ENCODE data around the gene TTN. TPM values are rescaled to one million over a fixed set of nuclear protein-coding genes. Genes with fewer than 3 reads are reported as not detected.

TTN gene
- total and polyA plus RNA-seq, 3 donors from 2014 or later: 2.6 to 49.1 (median 30.8) TPM

DNA sequence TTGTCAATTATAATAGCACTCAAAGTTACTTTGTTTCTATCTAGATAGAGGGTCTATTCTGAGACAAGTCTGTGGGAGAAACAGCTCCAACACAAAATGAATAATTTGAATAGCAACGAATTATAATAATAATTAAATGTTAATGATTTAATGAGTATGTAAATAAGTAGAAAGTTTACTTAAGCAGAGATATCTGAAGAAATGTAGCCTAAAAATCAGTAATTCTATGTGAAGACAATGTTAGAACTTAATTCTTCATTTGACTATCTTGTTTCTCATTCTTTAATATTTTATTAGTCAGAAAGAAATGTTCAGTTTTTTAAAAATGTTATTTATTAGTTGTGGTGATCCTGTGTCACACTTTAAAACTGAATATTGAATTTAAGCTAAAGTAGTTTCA is 165.7 kb downstream of the TTN start:
- H3K36me3 ChIP-seq (ENCODE audit: low read depth, missing control alignments): no peaks in the 10 kb centered on the region
- H3K4me3 ChIP-seq: no peak overlapping the region
- no peaks in the 10 kb centered on the region for H3K4me1 ChIP-seq
- intact Hi-C loops (cut with DNase I; ENCODE audit: low total_unique reads): no loop called here
- H3K9me3 ChIP-seq: no peaks in the 10 kb centered on the region
- no peak overlapping the region for H3K27ac ChIP-seq
- DNase-seq: no peak
- 19 to 32% methylated on average over 1 of the region's 1 CpG for whole genome bisulfite sequencing, 2 donors
- no peaks in the 10 kb centered on the region for H3K27me3 ChIP-seq
- no peak for TF ChIP-seq POLR2A (IDR thresholded peaks at IDR 0.05)
- TF ChIP-seq CTCF (IDR thresholded peaks at IDR 0.05): no peak

DNA sequence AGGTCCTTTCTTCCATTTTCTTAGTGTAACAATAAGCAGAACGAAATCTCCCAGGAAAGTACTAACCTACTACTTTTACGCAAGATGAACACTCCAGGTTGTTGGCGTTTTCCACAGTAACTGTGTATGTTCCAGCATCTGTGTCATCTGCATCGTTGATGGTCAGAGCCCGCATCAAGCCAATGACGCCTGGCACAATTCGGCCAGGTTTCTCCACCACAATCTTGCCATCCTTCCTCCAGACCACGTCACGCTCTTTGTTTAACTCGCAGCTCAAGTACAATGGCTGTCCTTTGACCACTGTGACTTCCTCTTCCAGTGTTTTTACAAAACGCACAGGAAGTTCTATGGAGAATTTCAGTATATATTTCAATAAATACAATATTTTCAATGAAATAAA is 171.3 kb downstream of the TTN start:
- Histone ChIP-seq H3K4me3 (no peak overlapping the region), H3K27ac (no peak overlapping the region), H3K27me3 (no peaks in the 10 kb centered on the region), H3K36me3 (ENCODE audit: low read depth, missing control alignments) (no peaks in the 10 kb centered on the region), H3K9me3 (no peaks in the 10 kb centered on the region), H3K4me1 (no peaks in the 10 kb centered on the region)
- WGBS, 2 donors: 94 to 96% methylated on average over 11 of the region's 11 CpGs
- DNase-seq: no peak
- no peak for TF ChIP-seq POLR2A (IDR thresholded peaks at IDR 0.05)
- TF ChIP-seq CTCF (IDR thresholded peaks at IDR 0.05): no peak
- intact Hi-C loops (cut with DNase I; ENCODE audit: low total_unique reads): no loop called here

- WGBS, 2 donors: 77 to 84% methylated on average over 3 of the region's 3 CpGs
- Histone ChIP-seq H3K27ac (no peak overlapping the region), H3K4me1 (no peaks in the 10 kb centered on the region), H3K4me3 (no peak overlapping the region), H3K36me3 (ENCODE audit: low read depth, missing control alignments) (no peaks in the 10 kb centered on the region), H3K9me3 (no peaks in the 10 kb centered on the region), H3K27me3 (no peaks in the 10 kb centered on the region)
- TF ChIP-seq CTCF (IDR thresholded peaks at IDR 0.05) (no peak), POLR2A (IDR thresholded peaks at IDR 0.05) (no peak)
- intact Hi-C loops (cut with DNase I; ENCODE audit: low total_unique reads): no loop called here
- no peak for DNase-seq
Observed at GRCh38 chr2:178632729-178633128, 174.5 kb downstream of the TTN start.

DNA sequence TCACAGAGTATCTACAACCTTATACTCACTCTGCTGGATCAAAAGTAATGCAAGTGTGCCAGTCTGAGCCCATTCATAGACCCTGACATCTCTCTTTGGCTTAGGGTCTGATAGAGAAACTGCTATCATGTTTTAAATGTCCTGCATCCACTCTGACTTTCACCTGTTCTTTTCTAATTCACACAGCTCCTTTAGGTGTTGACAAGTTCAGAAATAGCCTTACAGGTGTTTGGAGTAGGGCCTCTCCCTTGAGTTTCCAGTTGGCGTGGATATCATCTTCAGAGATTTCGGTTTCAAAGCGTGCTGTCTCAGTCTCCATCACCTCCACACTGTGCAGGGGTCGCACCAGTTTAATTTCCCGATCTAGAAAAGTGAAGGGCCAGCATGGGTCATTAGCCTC is 176.6 kb downstream of the TTN start:
- H3K27me3 ChIP-seq: no peaks in the 10 kb centered on the region
- no peak overlapping the region for H3K4me3 ChIP-seq
- no peak for TF ChIP-seq CTCF (IDR thresholded peaks at IDR 0.05)

GRCh38 chr2:178629463-178629862 is 177.8 kb downstream of the TTN start:
- DNase-seq: no peak
- H3K9me3 ChIP-seq: no peaks in the 10 kb centered on the region
- H3K27me3 ChIP-seq: no peaks in the 10 kb centered on the region
- 87% methylated on average over 11 of the region's 11 CpGs for WGBS, 2 donors
- TF ChIP-seq POLR2A (IDR thresholded peaks at IDR 0.05): no peak
- TF ChIP-seq CTCF (IDR thresholded peaks at IDR 0.05): no peak
- intact Hi-C loops (cut with DNase I; ENCODE audit: low total_unique reads): no loop called here
- H3K4me1 ChIP-seq: no peaks in the 10 kb centered on the region
- H3K4me3 ChIP-seq: no peak overlapping the region
- H3K27ac ChIP-seq: no peak overlapping the region
- H3K36me3 ChIP-seq (ENCODE audit: low read depth, missing control alignments): no peaks in the 10 kb centered on the region

More for the DNA sequence above, 176.6 kb downstream of the TTN start:
- intact Hi-C loops (cut with DNase I; ENCODE audit: low total_unique reads): no loop called here
- no peak for DNase-seq
- Histone ChIP-seq H3K4me1 (no peaks in the 10 kb centered on the region), H3K36me3 (ENCODE audit: low read depth, missing control alignments) (no peaks in the 10 kb centered on the region), H3K27ac (no peak overlapping the region), H3K9me3 (no peaks in the 10 kb centered on the region)
- WGBS, 2 donors: 93 to 97% methylated on average over 5 of the region's 5 CpGs

Measured in testis (tissue), 3 donors.